Esophagus squamous epithelium (tissue), 5 donors: ENCODE data around the gene DNAH10. TPM values are rescaled to one million over a fixed set of nuclear protein-coding genes. Genes with fewer than 3 reads are reported as not detected.

ENCODE experiments used
- DNase-seq: peaks from one replicate; lab custom pipeline; 2025; lab: John Stamatoyannopoulos, UW
- H3K27ac ChIP-seq, 4 donors: fragments of 200-600 bp; sonication (generic); one replicate each; pipeline ENCODE4 v1.5.1; 2016 to 2019; ENCODE audit warnings: mild to moderate bottlenecking in 1 of 4
- H3K27me3 ChIP-seq, 4 donors: fragments of 200-600 bp; sonication (generic); 1 replicate in 3 of 4; 2 replicates in 1 of 4; pipeline versions ENCODE4 v1.5.1 to v1.6.0; 2017 to 2021; ENCODE audit warnings: antibody characterized with exemption in 1 of 4
- H3K36me3 ChIP-seq, 3 donors: fragments of 200-600 bp; sonication (generic); one replicate each; pipeline ENCODE4 v1.5.1; 2016 to 2019
- H3K4me1 ChIP-seq, 3 donors: fragments of 200-600 bp; sonication (generic); one replicate each; pipeline ENCODE4 v1.5.1; 2017 to 2019
- H3K4me3 ChIP-seq, 4 donors: fragments of 200-600 bp; sonication (generic); 1 replicate in 3 of 4; 2 replicates in 1 of 4; pipeline ENCODE4 v1.5.1; 2016 to 2019; ENCODE audit warnings: mild to moderate bottlenecking in 2 of 4, moderate library complexity in 1 of 4
- H3K9me3 ChIP-seq, 3 donors: fragments of 200-600 bp; sonication (generic); one replicate each; pipeline ENCODE4 v1.5.1; 2016 to 2019
- POLR2A ChIP-seq, 4 donors: fragments of 450-650 bp; IDR thresholded peaks; one replicate each; pipeline ENCODE4 v1.6.1; 2017; ENCODE audit warnings: antibody characterized with exemption in 4 of 4, mild to moderate bottlenecking in 4 of 4, moderate library complexity in 3 of 4
- WGBS, 2 donors: methylation state at CpG; one replicate each; pipeline ENCODE4 v1.1.5; 2018; 5-methylcytosine and 5-hydroxymethylcytosine counted together
- intact Hi-C: fragments of 100-400 bp; cut with DNase I; formaldehyde crosslinking; loops from one replicate; pipeline ENCODE4 v1.15.0; 2022
- total RNA-seq, 4 donors: library from RNA; depleted of rRNA; stranded (reverse); fragments of >200 nt; gene quantifications; one replicate each; pipeline ENCODE4 v1.1.0, GENCODE V29; 2016
- TF ChIP-seq, protein P1 (sequence below), 6 experiments: fragments of 450-650 bp in 4 of 6; fragments of 200-600 bp in 2 of 6; sonication (generic) in 2 of 6; IDR thresholded peaks; one replicate each; pipeline ENCODE4 v1.5.1; 2016 to 2019; ENCODE audit warnings: antibody characterized with exemption in 6 of 6, mild to moderate bottlenecking in 4 of 6, moderate library complexity in 4 of 6
- donor health status: DM: yes; HTN: yes; CAD: no.

Gene DNAH10
- total RNA-seq, 4 donors from 2014 or later = not detected

DNA sequence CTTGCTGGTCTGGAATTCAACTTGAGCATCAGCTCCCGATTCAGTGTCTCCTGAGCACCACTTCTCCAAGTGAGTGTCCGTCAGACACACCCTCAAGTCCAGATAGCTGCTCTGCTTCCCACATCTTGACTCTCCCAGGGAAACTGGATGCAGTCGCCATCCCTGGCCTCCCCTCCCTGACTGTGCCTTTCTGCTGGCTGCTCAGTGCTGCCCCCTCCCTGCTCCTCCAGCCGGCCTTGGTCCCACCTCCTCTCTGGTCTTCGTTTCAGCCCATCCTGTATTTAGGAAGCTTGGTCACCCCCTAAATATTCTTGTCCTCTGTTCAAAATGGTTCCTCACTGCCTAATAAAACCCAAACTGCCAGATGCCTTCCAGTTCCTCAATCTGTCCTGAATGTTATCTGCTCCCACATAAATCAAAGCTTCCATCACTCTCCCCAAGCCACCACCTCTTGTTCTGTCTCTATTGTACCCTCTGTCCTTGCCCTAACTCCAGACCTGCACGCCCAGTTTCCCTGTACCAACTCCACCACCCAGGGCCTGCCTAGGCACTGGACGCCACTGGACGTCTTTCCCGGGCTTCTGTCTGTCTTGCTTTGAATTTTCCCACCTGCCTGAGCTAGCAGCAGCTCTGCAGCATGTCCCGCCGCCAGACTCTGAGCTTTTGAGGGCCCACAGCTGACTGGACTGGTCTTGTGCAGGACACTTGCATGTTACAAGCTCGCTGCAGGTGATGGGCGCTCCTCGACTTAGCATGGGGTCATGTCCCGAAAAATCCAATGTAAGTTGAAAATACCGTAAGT lies 176.8 kb downstream of the DNAH10 start:
- Histone ChIP-seq H3K27ac (no peak overlapping the region), H3K4me3 (no peak overlapping the region), H3K9me3 (peaks cover 0 to 8% (median 0%) of the 10 kb centered on the region in 3 donors), H3K36me3 (peaks cover 0 to 70% (median 13%) of the 10 kb centered on the region in 3 donors), H3K27me3 (no peaks in the 10 kb centered on the region), H3K4me1 (no peaks in the 10 kb centered on the region)
- intact Hi-C loops = no loop called here
- no peak for TF ChIP-seq POLR2A (IDR thresholded peaks at IDR 0.05)
- TF ChIP-seq, protein P1, sequence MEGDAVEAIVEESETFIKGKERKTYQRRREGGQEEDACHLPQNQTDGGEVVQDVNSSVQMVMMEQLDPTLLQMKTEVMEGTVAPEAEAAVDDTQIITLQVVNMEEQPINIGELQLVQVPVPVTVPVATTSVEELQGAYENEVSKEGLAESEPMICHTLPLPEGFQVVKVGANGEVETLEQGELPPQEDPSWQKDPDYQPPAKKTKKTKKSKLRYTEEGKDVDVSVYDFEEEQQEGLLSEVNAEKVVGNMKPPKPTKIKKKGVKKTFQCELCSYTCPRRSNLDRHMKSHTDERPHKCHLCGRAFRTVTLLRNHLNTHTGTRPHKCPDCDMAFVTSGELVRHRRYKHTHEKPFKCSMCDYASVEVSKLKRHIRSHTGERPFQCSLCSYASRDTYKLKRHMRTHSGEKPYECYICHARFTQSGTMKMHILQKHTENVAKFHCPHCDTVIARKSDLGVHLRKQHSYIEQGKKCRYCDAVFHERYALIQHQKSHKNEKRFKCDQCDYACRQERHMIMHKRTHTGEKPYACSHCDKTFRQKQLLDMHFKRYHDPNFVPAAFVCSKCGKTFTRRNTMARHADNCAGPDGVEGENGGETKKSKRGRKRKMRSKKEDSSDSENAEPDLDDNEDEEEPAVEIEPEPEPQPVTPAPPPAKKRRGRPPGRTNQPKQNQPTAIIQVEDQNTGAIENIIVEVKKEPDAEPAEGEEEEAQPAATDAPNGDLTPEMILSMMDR (IDR thresholded peaks at IDR 0.05) = no peak
- no peak for DNase-seq
- 85 to 91% methylated on average over 14 to 16 of the region's 16 CpGs for WGBS, 2 donors

DNA sequence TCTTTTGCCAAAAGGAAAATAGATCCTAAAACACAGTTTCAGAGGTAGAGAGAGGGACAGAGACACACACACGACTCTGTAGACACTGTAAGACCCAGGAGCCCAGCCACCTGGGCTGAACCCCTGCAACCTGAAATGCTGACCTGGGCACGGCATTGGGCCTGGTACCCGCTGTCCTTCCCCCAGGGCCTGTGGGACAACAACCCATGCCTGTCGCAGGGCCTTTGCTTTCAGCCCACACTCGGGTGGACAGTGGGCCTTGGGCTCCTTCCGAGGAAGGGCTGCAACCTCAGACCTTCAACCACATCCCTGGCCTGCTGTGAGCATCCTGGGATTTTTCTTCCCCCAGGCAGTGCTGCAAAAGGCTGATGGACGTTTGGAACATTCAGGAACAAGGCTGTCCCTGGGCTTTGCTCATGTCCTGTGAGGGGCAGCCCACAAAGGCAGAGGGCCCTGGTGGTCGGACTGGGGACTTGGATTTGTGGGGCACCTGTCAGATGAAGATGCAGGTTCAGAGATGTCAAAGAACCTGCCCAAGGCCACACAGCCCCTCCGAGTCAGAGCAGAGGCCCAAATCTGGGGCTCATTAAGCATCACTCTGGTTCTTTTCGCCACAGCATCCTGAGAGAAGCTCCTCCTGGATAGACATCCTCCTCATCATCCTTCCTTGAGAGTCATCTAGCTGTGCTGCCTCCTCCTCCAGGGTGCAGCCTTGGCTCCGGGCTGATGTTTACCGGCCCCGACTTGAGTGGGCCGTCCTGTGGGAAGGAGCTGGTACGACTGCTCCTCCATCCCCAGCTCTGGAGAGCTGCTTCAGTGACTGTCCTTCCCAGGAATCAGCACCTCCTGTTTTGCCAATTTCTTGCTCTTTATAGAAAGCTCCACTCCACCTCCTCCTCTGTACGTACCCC lies 177.9 kb downstream of the DNAH10 start:
- H3K36me3 ChIP-seq = peaks cover 0 to 81% (median 13%) of the 10 kb centered on the region in 3 donors
- no peaks in the 10 kb centered on the region for H3K4me1 ChIP-seq
- intact Hi-C loops = no loop called here

DNA sequence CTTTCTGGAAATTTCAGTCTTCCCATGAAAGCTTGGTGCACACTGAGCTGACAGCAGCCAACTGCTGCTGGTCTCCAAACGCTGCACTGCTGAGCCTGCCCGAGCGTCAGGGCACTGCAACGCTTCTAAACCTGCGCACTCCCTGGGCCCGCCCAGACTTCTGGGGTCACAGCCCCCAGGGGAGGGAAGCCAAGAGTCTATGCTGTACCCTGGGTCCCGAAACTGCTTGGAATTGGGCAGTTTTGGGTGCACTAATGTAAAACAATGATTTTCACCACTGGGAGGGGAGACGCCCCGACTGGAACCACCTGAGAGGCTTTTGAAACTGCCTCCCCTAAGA lies 178.5 kb downstream of the DNAH10 start:
- no peak for DNase-seq
- peaks cover 0 to 87% (median 13%) of the 10 kb centered on the region in 3 donors for H3K36me3 ChIP-seq
- WGBS, 2 donors = no CpG with 5 or more reads among the region's 9 CpGs

More for the DNA sequence above, 177.9 kb downstream of the DNAH10 start:
- 93 to 94% methylated on average over 8 to 10 of the region's 16 CpGs for WGBS, 2 donors
- Histone ChIP-seq H3K9me3 (peaks cover 0 to 8% (median 0%) of the 10 kb centered on the region in 3 donors), H3K27ac (no peak overlapping the region), H3K27me3 (no peaks in the 10 kb centered on the region), H3K4me3 (no peak overlapping the region)
- DNase-seq = no peak
- TF ChIP-seq POLR2A (IDR thresholded peaks at IDR 0.05) = no peak
- TF ChIP-seq, protein P1 (IDR thresholded peaks at IDR 0.05) = no peak

DNA sequence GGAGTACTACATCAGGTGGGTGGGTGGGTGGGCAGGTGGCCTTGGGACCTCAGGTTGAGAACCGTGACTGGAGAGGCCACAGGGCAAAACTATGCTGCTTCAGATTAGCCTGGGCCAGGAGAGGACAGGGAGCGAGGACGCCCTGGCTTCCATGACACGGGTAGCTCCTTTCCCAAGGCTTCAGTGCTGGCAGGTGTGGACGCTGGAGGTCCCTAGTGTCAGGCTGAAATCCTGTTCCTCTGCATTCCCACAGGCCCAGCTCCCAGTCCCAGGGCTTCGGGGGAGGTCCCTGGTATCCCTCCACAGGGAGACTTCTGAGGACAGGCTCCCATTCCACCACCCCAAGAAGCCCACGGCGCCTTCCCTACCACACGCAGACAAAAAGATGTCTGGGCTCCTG lies 178.9 kb downstream of the DNAH10 start:
- peaks cover 0 to 85% (median 13%) of the 10 kb centered on the region in 3 donors for H3K36me3 ChIP-seq
- intact Hi-C loops = no loop called here
- H3K9me3 ChIP-seq = peaks cover 0 to 8% (median 0%) of the 10 kb centered on the region in 3 donors
- no peak for DNase-seq
- TF ChIP-seq, protein P1 (IDR thresholded peaks at IDR 0.05) = no peak
- TF ChIP-seq POLR2A (IDR thresholded peaks at IDR 0.05) = no peak
- H3K27ac ChIP-seq = no peak overlapping the region
- 100% methylated on average over 3 of the region's 9 CpGs for WGBS, 2 donors
- H3K4me3 ChIP-seq = no peak overlapping the region
- no peaks in the 10 kb centered on the region for H3K27me3 ChIP-seq
- no peaks in the 10 kb centered on the region for H3K4me1 ChIP-seq

More for the DNA sequence above, 178.5 kb downstream of the DNAH10 start:
- intact Hi-C loops = no loop called here
- Histone ChIP-seq H3K4me1 (no peaks in the 10 kb centered on the region), H3K27me3 (no peaks in the 10 kb centered on the region), H3K9me3 (peaks cover 0 to 8% (median 0%) of the 10 kb centered on the region in 3 donors), H3K4me3 (no peak overlapping the region), H3K27ac (no peak overlapping the region)
- TF ChIP-seq, protein P1 (IDR thresholded peaks at IDR 0.05) = no peak
- no peak for TF ChIP-seq POLR2A (IDR thresholded peaks at IDR 0.05)
